SKM-1 (cell line): ENCODE measurements around the gene SLC6A3.

Experiments
- DNase-seq: peaks from one replicate; lab custom pipeline; 2025; ENCODE audit not compliant: unreplicated experiment; lab: John Stamatoyannopoulos, UW

The SLC6A3 gene

GRCh38 chr5:1356873-1357787, 88.1 kb downstream of the SLC6A3 start:
- DNase-seq, result no peak

GRCh38 chr5:1354576-1354975, 90.7 kb downstream of the SLC6A3 start:
- no peak for DNase-seq

- no peak for DNase-seq
Observed at GRCh38 chr5:1352231-1353219, 92.7 kb downstream of the SLC6A3 start.

- DNase-seq, result no peak
Observed at GRCh38 chr5:1351156-1351555, 94.1 kb downstream of the SLC6A3 start.

GRCh38 chr5:1349246-1349645, 96.0 kb downstream of the SLC6A3 start:
- DNase-seq, result no peak

- DNase-seq, result no peak
Observed at GRCh38 chr5:1348986-1349245, 96.3 kb downstream of the SLC6A3 start.

GRCh38 chr5:1347571-1347970, 97.7 kb downstream of the SLC6A3 start:
- DNase-seq, result no peak

- no peak for DNase-seq
Observed at GRCh38 chr5:1346627-1347440, 98.4 kb downstream of the SLC6A3 start.

- no peak for DNase-seq
Observed at GRCh38 chr5:1345876-1346626, 99.2 kb downstream of the SLC6A3 start.

GRCh38 chr5:1344975-1345838, 100.0 kb downstream of the SLC6A3 start, which contains the start of gene CLPTM1L:
TSS of gene CLPTM1L (minus strand) at chr5:1345099. CDS start at chr5:1344841, 258 bp downstream.
- DNase-seq, result peak; percentile 63

- no peak for DNase-seq
Observed at GRCh38 chr5:1343931-1344901, 101.0 kb downstream of the SLC6A3 start.

GRCh38 chr5:1343315-1343751, 101.9 kb downstream of the SLC6A3 start:
- DNase-seq, result no peak
